M059J (cell line): ENCODE data around the gene XPNPEP2. TPM values are rescaled to one million over a fixed set of nuclear protein-coding genes. Genes with fewer than 3 reads are reported as not detected.
"Not testable (repeated sequence)": the region's sequence is repeated elsewhere in the genome, so short reads cannot be mapped to it uniquely, and the experiment has no call there.

Source experiments
- DNase-seq: peaks from one replicate; pipeline ENCODE4 v3.0.0-alpha.2; 2012; ENCODE audit warnings: low read depth
- total RNA-seq: library from RNA; depleted of rRNA; stranded (reverse); fragments of >200 nt; shearing (Covaris generic); gene quantifications from 2 replicates; pipeline ENCODE4 v1.2.3, GENCODE V29; 2014

The XPNPEP2 gene
- total RNA-seq, 1 experiment from 2014 or later, result not detected

GRCh38 chrX:129719931-129720530 is 18.7 kb upstream of the XPNPEP2 start:
- peak; percentile 17 for DNase-seq

GRCh38 chrX:129720741-129721140 is 18.0 kb upstream of the XPNPEP2 start:
- no peak for DNase-seq

- no peak for DNase-seq
Measured at GRCh38 chrX:129721414-129721813, 17.4 kb upstream of the XPNPEP2 start.

DNA sequence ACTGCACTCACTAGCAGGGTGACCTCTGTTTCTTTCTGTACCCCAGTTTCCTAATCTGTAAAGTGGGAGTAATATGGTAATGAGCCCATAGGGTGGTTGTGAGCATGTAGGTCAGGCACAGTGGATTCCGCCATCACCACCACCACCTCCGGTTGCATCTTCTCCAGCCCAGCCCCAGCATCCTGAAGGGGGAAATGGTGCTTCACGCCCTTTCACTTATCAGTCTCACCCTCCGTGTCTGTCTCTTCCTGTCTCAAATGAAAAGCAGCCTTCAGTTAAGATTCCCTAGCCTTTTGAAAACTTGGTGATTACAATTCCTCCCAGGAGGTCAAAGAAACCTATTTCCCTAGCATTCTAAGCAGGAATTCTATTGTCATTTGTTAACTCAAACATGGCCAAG is 16.9 kb upstream of the XPNPEP2 start:
- DNase-seq, result no peak

DNA sequence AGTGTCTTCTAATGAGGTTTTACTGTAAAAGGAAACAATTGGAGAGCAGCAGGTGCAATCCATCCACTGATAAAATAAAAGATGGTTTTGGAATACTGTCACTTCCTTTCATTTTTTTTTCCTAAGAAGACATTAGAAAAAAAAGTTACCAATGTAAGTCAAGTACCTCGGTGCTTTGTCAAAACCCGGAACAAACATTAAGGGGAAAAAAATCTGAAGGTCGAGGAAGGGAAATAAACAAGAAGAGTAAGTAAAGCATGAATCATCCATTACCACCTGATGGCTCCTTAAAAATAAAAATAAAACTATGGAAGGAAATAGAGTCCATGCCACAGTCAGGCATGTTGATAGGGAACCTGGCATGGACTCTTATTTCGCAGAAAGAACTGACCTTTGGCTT is 15.3 kb upstream of the XPNPEP2 start:
- peak; percentile 60 for DNase-seq

DNA sequence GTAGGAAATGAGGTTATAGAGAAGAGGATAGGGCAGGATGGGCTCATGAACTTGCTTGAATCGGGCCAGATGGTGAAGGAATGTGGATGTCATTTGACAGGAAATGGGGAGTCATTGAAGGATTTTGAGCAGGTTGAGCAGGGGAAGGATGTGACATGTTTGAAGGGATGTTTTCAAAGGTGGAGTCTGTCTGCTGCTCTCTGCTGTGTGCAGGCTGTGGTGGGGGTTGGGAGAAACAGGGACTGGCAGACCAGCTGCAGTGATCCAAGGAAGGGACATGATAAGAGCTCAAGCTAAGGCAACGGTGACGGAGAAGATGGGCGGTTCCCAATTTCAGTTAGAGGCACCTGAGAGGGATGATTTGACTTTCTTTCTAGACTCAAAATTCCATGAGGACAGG is 14.0 kb upstream of the XPNPEP2 start:
- DNase-seq, result no peak

GRCh38 chrX:129726307-129727111 is 12.3 kb upstream of the XPNPEP2 start:
- DNase-seq, result peak; percentile 70

DNA sequence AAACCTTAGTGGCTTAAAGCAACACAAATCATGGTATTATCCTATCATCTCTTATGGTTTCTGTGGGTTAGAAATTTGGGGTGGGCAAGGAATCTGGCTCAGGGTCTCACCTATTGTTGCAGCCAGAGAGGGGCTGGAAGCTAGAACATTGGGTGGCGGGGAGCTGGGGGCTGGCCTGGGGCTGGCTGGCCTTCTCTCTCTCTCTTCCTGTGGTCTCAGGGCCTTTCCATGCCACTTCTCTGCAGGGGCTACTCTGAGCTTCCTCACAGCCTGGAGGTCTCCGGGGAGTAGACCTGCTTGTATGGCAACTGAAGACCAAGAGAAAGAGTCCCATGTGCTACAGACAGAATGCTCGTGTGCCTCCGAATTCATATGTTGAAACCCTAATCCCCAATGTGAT is 10.7 kb upstream of the XPNPEP2 start:
- DNase-seq, result no peak

- no peak for DNase-seq
Measured at GRCh38 chrX:129731228-129731627, 7.6 kb upstream of the XPNPEP2 start.

- no peak for DNase-seq
Measured at GRCh38 chrX:129732857-129733256, 5.9 kb upstream of the XPNPEP2 start.

- DNase-seq, result no peak
Measured at GRCh38 chrX:129733335-129733734, 5.4 kb upstream of the XPNPEP2 start.

GRCh38 chrX:129736491-129736890 is 2.3 kb upstream of the XPNPEP2 start:
- DNase-seq, result no peak

DNA sequence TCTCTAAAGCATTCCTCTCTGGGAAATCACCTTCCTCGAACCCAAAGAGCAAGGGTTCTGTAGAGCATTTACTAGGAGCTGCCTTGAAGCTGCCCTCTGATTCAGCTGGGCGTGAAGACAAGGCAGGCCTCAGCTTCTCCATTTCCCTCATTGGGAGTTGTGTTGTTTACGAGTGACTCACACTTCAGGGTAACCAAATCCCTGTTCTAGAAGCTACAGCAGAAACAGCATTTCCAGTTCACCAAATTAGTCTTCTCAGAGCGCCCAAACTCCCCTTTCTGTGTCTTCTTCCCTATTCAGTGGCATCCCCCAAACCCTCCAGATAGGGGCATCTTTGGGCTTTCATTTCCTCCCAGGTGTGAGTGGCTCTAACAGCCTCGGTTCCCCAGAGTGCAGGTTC is 863 bp upstream of the XPNPEP2 start:
- peak; percentile 70 for DNase-seq

- DNase-seq, result no peak
Measured at GRCh38 chrX:129739578-129739977, 799 bp downstream of the XPNPEP2 start.

- DNase-seq, result no peak
Measured at GRCh38 chrX:129741880-129742758, 3.3 kb downstream of the XPNPEP2 start.

- not testable (repeated sequence) for DNase-seq
Measured at GRCh38 chrX:129742759-129743152, 4.0 kb downstream of the XPNPEP2 start.

DNA sequence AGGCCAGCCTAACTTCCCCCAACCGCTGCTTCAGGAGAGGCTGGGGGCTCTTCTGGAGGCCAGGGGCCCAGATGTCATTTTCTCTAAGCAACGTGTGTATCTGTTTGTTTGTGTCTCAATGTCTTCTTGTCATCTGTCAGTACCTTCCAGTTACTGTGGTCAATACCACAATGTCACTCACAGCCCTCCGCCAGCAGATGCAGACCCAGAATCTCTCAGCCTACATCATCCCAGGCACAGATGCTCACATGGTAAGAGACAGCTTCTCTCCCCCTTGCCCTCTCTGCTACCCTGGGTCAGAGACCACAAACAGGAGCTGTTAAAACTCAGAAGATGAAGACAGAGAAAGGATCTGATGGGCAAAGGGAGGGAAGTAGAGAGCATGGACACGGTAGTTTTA is 5.0 kb downstream of the XPNPEP2 start:
- DNase-seq, result no peak

DNA sequence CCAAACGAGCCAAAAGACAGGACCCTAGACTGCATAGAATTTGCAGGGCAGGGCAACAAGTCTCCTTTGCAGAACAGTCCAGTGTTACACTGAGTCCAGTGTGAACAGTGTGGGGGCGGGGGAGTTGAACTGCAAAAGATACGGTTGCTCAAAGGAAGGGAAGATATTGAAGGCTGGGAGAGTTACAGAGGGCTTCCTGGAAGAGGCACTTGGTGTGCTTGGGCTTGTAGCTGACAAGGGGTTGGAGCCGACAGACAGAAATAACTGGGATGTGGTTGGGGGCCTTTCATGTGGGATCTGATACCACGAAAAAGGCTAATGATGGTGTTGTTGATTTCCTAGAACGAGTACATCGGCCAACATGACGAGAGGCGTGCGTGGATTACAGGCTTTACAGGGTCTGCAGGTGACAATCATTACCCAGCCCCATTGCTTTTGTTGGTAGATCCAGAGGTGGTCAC is 6.1 kb downstream of the XPNPEP2 start:
- DNase-seq, result no peak

GRCh38 chrX:129746557-129747470 is 8.0 kb downstream of the XPNPEP2 start:
- peak; percentile 28 for DNase-seq

DNA sequence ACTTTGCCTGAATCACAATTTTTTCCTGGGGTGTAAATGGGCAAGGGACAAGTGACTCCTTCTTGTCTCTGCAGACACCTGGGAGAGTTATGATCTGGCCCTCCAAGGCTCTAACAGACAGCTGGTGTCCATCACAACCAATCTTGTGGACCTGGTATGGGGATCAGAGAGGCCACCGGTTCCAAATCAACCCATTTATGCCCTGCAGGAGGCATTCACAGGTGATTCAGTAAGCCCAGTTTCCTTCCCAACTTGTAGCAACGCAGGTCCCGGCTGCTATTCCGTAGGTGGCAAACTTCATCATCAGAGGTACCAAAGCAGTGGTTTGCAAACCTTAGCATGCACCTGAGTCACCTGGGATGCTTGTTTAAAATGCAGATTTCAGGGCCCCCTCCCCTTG is 8.8 kb downstream of the XPNPEP2 start:
- no peak for DNase-seq

- peak; percentile 64 for DNase-seq
Measured at GRCh38 chrX:129748305-129748704, 9.5 kb downstream of the XPNPEP2 start.
